Measurements from ENCODE around the gene C15orf62.

C15orf62 gene

DNA sequence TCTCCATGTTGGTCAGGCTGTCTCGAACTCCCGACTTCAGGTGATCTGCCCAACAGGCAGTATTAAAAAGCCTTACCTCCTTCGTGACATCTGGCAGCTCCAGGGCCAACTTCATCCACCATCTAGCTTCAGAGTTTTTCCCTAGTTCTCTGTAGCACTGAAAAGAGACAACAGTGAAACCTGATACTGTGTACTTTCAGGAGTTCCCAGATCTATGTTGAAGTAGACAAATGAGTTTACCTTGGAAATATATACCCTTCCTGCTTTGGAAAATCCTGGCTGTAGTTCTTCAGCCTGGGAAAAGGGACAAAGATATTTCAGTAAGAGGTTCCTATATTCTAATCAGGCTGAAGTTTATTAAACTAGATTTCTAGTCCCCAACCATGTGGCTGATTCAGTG lies 32.7 kb upstream of the C15orf62 start:
- TF ChIP-seq, protein P1, sequence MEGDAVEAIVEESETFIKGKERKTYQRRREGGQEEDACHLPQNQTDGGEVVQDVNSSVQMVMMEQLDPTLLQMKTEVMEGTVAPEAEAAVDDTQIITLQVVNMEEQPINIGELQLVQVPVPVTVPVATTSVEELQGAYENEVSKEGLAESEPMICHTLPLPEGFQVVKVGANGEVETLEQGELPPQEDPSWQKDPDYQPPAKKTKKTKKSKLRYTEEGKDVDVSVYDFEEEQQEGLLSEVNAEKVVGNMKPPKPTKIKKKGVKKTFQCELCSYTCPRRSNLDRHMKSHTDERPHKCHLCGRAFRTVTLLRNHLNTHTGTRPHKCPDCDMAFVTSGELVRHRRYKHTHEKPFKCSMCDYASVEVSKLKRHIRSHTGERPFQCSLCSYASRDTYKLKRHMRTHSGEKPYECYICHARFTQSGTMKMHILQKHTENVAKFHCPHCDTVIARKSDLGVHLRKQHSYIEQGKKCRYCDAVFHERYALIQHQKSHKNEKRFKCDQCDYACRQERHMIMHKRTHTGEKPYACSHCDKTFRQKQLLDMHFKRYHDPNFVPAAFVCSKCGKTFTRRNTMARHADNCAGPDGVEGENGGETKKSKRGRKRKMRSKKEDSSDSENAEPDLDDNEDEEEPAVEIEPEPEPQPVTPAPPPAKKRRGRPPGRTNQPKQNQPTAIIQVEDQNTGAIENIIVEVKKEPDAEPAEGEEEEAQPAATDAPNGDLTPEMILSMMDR (IDR thresholded peaks at IDR 0.05) = no peak

DNA sequence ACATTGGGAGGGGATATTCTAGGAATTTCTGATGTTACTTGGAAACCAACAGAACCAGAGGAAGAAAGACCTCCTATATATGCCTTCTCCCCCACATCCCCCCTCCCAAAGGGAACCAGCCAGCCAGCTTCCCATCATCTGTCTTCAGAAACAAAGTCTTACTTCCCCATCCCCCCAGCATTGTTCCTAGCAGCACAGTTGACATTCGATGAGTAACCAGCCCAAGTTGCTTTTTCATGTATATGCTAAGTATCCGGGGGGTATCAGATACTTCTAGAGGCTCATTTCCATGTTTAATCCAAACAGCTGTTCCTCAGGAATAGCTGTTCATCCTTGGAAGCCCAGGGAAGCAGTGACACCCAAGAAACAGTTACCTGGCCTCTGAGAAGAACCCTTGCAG lies 30.7 kb upstream of the C15orf62 start:
- TF ChIP-seq, protein P1 (IDR thresholded peaks at IDR 0.05) = no peak

DNA sequence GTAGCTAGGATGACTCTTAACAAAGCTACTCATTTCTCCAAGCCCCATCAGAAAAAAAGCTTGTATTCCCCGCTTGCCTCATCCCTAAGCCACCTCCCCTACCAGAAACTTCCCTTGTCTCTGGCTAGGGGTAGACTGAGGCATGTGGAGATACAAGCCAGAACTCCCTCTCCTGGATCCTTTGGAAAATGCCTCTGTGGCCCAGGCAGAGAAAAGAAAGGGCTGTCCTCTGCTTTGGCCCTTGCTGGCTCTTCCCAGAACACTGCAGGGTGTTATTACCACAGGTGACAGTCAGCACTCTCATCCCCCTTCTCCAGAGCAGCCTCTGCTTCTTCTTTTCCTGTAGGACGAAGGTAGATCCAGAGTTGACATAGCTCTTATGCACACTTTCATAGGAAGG lies 29.9 kb upstream of the C15orf62 start:
- TF ChIP-seq, protein P1 (IDR thresholded peaks at IDR 0.05) = no peak; the same call in 1 of the 2 replicates

DNA sequence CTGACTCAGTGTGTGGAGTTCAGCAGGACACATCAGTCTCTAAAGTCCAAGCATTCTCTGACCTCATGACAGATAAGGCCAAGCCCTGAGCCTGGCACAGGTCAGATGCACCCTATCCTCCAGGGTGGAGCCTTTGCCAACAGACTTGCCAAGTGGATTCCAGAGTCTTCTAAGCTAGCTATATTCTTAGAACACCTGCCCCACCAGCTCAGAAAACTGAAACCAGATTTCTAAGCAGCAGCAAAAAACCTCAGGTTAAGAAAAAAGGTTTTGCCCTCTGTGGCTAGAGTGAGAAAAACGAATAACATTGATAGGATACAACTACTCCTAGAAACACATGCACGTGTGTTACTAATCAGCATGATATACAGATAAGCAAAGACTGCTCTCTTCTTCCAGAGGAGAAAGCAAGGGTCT lies 26.3 kb upstream of the C15orf62 start:
- TF ChIP-seq, protein P1 (IDR thresholded peaks at IDR 0.05) = no peak

DNA sequence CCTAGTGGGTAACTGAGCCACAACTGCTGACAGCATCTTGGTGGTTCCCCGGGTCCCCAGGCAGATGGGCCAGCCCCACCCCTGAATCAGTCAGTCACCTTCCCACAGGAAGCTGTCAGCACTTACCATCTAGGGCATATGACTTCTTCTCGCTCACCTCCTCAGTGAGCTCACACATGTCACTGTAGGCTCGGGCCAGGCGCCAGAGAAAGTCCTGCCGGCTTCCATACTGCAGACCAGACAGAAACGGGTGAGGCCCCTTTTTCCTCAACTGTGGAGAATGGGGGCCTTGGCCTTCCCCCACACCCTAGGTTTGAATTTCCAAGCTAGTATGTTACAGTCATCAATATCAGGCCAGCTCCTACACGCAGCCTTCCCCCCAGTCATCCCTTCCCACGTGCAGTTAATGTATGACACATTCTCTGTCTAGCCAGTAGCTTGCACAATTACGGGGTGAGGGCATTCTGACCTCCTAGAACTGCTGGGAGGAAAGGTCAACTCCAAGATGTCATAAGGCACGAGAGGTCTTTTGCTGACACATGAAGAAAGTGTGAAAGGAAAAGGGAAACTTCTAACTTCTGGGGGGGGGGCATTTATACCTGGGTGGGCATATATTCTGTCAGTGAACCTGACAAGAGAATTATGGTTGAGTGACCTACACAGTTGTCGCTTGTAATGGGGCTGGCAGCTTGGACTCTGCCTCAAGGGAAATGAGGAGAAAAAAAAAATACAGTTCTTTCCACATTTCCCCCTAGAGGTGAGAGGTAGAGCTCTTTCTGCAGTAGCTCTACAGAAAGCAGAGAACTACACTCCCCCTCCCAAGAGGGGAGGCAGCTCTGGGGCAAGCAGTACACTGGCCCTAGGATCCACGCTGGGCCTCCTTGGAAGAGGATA lies 25.6 kb upstream of the C15orf62 start:
- TF ChIP-seq, protein P1 (IDR thresholded peaks at IDR 0.05) = no peak

DNA sequence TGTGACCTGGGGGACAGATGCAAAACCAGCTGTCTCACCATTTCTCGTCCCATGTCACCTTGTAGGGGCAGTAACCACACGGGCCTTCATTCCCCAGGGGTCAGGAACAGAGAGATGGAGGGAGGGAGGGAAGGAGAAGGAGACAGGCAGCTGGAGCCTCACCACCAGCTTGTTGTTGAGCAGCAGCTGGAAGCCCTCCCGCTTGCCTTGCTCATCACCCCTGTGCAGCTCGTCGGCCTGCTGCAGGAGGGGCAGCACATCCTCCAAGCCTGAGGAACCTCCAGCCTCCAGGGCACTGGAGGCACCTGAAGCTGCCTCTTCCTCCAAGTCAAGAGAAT lies 25.0 kb upstream of the C15orf62 start:
- TF ChIP-seq, protein P1 (IDR thresholded peaks at IDR 0.05) = no peak

DNA sequence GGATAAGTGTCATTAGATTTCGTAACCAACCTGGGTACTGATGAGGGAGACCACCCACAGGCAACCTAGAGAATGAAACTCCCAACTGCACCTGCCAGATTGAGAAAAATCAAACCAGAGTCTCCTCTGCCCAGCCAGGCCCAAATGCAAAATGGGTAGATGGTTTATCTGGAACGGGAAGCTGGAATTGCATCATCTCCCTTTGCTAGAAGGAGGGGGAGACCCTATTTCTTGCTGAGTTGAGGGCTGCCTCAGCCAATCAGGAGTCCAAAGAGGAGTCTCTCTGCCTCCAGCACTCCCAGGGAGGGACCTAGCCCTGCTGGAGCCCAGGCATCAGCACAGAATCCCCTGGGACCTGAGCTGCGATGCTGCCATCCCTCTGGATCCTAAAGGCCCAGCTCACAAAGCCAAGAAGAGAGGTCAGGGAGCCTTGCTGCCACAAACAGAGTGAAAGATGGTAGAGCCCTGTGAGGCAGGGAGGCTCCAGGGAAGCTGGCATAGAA lies 22.8 kb upstream of the C15orf62 start:
- TF ChIP-seq, protein P1 (IDR thresholded peaks at IDR 0.05) = no peak

Data from LNCAP (cell line).